ENCODE results near the gene DUSP5.

DUSP5 gene

GRCh38 chr10:110500515-110500905 lies 2.8 kb downstream of the DUSP5 start:
- no peak overlapping the region for H2AFZ ChIP-seq (ENCODE audit: low read length)
- no peak overlapping the region for H3K14ac ChIP-seq (ENCODE audit: low read length)
- H4K8ac ChIP-seq (ENCODE audit: low read depth, low read length), result no peak overlapping the region
- DNase-seq (ENCODE audit: low spot score), result no peak
- no peak overlapping the region for H2BK5ac ChIP-seq (ENCODE audit: low read length)
- no peak overlapping the region for H2BK120ac ChIP-seq (ENCODE audit: low read depth, low read length)
- no peak overlapping the region for H3K4me3 ChIP-seq (ENCODE audit: low read length in 2 of 2)
- H3K18ac ChIP-seq (ENCODE audit: low read length), result no peak overlapping the region
- no peak overlapping the region for H3K9ac ChIP-seq (ENCODE audit: low read depth, low read length, poor library complexity)
- H3K27ac ChIP-seq (replicated peaks; ENCODE audit: low read length), result no peak overlapping the region
- H3K4me2 ChIP-seq (ENCODE audit: insufficient read depth, low read length, poor library complexity, severe bottlenecking), result no peak overlapping the region
- no peak overlapping the region for H4K91ac ChIP-seq (ENCODE audit: low read depth, low read length, poor library complexity)
- no peak overlapping the region for H2BK15ac ChIP-seq (ENCODE audit: low read length)
- no peaks in the 10 kb centered on the region for H3K36me3 ChIP-seq (replicated peaks in 1 of 2; ENCODE audit: control insufficient read depth in 2 of 2, insufficient read depth in 2 of 2, low read length in 2 of 2)
- no peak overlapping the region for H3K23ac ChIP-seq (ENCODE audit: low read depth, low read length, poor library complexity)
- no peak overlapping the region for H2BK12ac ChIP-seq (ENCODE audit: low read length)
- H2AK5ac ChIP-seq (ENCODE audit: low read depth, low read length), result no peak overlapping the region
- H3K4me1 ChIP-seq (ENCODE audit: control insufficient read depth in 2 of 2, insufficient read depth in 1 of 2, low read depth in 1 of 2, low read length in 2 of 2), result peaks cover 15 to 28% of the 10 kb centered on the region in 2 donors
- H3K9me3 ChIP-seq (replicated peaks in 1 of 2; ENCODE audit: control insufficient read depth in 2 of 2, insufficient read depth in 1 of 2, low read depth in 1 of 2, low read length in 2 of 2), result no peaks in the 10 kb centered on the region
- WGBS, 2 donors (ENCODE audit: extremely low coverage in 2 of 2, insufficient read length in 2 of 2, insufficient replicate concordance in 1 of 2), result no CpG with 5 or more reads among the region's 3 CpGs
- H3K4ac ChIP-seq (ENCODE audit: low read length), result no peak overlapping the region
- peaks cover 14 to 43% (median 19%) of the 10 kb centered on the region in 3 experiments for H3K27me3 ChIP-seq (ENCODE audit: control insufficient read depth in 3 of 3, insufficient read depth in 3 of 3, low read depth in 1 of 3, low read length in 3 of 3)
- peaks cover 1% of the 10 kb centered on the region for H3K79me1 ChIP-seq (ENCODE audit: low read depth, low read length)

GRCh38 chr10:110501142-110501937 lies 3.6 kb downstream of the DUSP5 start:
- DNase-seq (ENCODE audit: low spot score), result no peak
- H3K23ac ChIP-seq (ENCODE audit: low read depth, low read length, poor library complexity), result peak overlapping the region; percentile 43
- H2BK15ac ChIP-seq (ENCODE audit: low read length), result no peak overlapping the region
- H4K8ac ChIP-seq (ENCODE audit: low read depth, low read length), result no peak overlapping the region
- no peak overlapping the region for H3K14ac ChIP-seq (ENCODE audit: low read length)
- no peak overlapping the region for H3K27ac ChIP-seq (replicated peaks; ENCODE audit: low read length)
- no peak overlapping the region for H3K4ac ChIP-seq (ENCODE audit: low read length)
- peak overlapping the region; percentile 7 for H2AK5ac ChIP-seq (ENCODE audit: low read depth, low read length)
- no peak overlapping the region for H3K9ac ChIP-seq (ENCODE audit: low read depth, low read length, poor library complexity)
- H3K36me3 ChIP-seq (replicated peaks in 1 of 2; ENCODE audit: control insufficient read depth in 2 of 2, insufficient read depth in 2 of 2, low read length in 2 of 2), result no peaks in the 10 kb centered on the region
- peaks cover 1% of the 10 kb centered on the region for H3K79me1 ChIP-seq (ENCODE audit: low read depth, low read length)
- no peak overlapping the region for H2BK5ac ChIP-seq (ENCODE audit: low read length)
- no peaks in the 10 kb centered on the region for H3K9me3 ChIP-seq (replicated peaks in 1 of 2; ENCODE audit: control insufficient read depth in 2 of 2, insufficient read depth in 1 of 2, low read depth in 1 of 2, low read length in 2 of 2)
- H3K4me2 ChIP-seq (ENCODE audit: insufficient read depth, low read length, poor library complexity, severe bottlenecking), result no peak overlapping the region
- peaks cover 15 to 22% of the 10 kb centered on the region in 2 donors for H3K4me1 ChIP-seq (ENCODE audit: control insufficient read depth in 2 of 2, insufficient read depth in 1 of 2, low read depth in 1 of 2, low read length in 2 of 2)
- H2BK12ac ChIP-seq (ENCODE audit: low read length), result peak overlapping the region; percentile 91
- no CpG with 5 or more reads among the region's 9 CpGs for WGBS, 2 donors (ENCODE audit: extremely low coverage in 2 of 2, insufficient read length in 2 of 2, insufficient replicate concordance in 1 of 2)
- H3K27me3 ChIP-seq (ENCODE audit: control insufficient read depth in 3 of 3, insufficient read depth in 3 of 3, low read depth in 1 of 3, low read length in 3 of 3), result peaks cover 14 to 34% (median 19%) of the 10 kb centered on the region in 3 experiments
- peak overlapping the region; percentile 86 for H2AFZ ChIP-seq (ENCODE audit: low read length)
- no peak overlapping the region for H2BK120ac ChIP-seq (ENCODE audit: low read depth, low read length)
- no peak overlapping the region for H3K4me3 ChIP-seq (ENCODE audit: low read length in 2 of 2)
- H4K91ac ChIP-seq (ENCODE audit: low read depth, low read length, poor library complexity), result no peak overlapping the region
- peak overlapping the region; percentile 90 for H3K18ac ChIP-seq (ENCODE audit: low read length)

DNA sequence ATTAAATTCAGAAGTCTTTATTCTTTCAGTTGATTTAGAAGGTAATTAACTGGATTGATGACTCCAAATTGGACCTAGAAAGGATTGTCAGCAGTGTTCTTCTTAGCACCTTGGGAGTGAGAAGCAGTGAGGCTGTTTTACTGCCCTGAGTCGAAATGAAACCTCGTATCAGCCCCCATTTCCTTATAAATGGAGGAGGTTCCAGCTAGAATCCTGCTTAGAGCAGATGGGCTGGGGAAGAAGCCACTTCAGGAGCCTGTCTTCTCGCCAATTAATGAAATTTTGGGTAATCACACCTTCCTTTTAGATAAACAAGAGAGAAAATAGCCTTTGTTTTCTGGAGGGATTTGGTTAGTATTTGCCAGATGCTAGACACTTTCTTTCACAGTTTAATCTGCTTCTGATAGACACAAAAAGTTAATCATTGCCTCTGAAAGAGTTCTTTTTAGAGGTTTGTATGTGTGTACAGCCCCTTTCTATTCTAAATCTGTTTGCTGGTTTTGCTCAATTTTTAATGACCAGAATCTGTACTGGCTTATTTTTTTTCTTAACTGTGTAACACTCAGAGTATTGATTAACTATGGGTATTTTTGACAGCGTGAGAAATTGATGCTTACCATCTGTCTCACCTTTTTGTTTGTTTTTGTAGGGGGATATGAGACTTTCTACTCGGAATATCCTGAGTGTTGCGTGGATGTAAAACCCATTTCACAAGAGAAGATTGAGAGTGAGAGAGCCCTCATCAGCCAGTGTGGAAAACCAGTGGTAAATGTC lies 4.6 kb downstream of the DUSP5 start:
- Histone ChIP-seq H2BK120ac (ENCODE audit: low read depth, low read length) (no peak overlapping the region), H3K9me3 (replicated peaks in 1 of 2; ENCODE audit: control insufficient read depth in 2 of 2, insufficient read depth in 1 of 2, low read depth in 1 of 2, low read length in 2 of 2) (no peaks in the 10 kb centered on the region), H3K79me1 (ENCODE audit: low read depth, low read length) (peaks cover 1% of the 10 kb centered on the region), H3K27me3 (ENCODE audit: control insufficient read depth in 3 of 3, insufficient read depth in 3 of 3, low read depth in 1 of 3, low read length in 3 of 3) (peaks cover 13 to 25% (median 19%) of the 10 kb centered on the region in 3 experiments), H3K36me3 (replicated peaks in 1 of 2; ENCODE audit: control insufficient read depth in 2 of 2, insufficient read depth in 2 of 2, low read length in 2 of 2) (peaks cover 0 to 5% of the 10 kb centered on the region in 2 donors), H2BK5ac (ENCODE audit: low read length) (no peak overlapping the region), H3K18ac (ENCODE audit: low read length) (no peak overlapping the region), H3K4me2 (ENCODE audit: insufficient read depth, low read length, poor library complexity, severe bottlenecking) (no peak overlapping the region), H2BK15ac (ENCODE audit: low read length) (no peak overlapping the region), H2AFZ (ENCODE audit: low read length) (no peak overlapping the region), H2AK5ac (ENCODE audit: low read depth, low read length) (no peak overlapping the region), H2BK12ac (ENCODE audit: low read length) (no peak overlapping the region), H3K4me3 (ENCODE audit: low read length in 2 of 2) (no peak overlapping the region), H4K8ac (ENCODE audit: low read depth, low read length) (no peak overlapping the region), H3K4ac (ENCODE audit: low read length) (no peak overlapping the region), H3K9ac (ENCODE audit: low read depth, low read length, poor library complexity) (no peak overlapping the region), H3K27ac (replicated peaks; ENCODE audit: low read length) (no peak overlapping the region), H3K14ac (ENCODE audit: low read length) (no peak overlapping the region), H3K23ac (ENCODE audit: low read depth, low read length, poor library complexity) (no peak overlapping the region), H4K91ac (ENCODE audit: low read depth, low read length, poor library complexity) (no peak overlapping the region), H3K4me1 (ENCODE audit: control insufficient read depth in 2 of 2, insufficient read depth in 1 of 2, low read depth in 1 of 2, low read length in 2 of 2) (peaks cover 9 to 16% of the 10 kb centered on the region in 2 donors)
- no peak for DNase-seq (ENCODE audit: low spot score)
- no CpG with 5 or more reads among the region's 6 CpGs for WGBS, 2 donors (ENCODE audit: extremely low coverage in 2 of 2, insufficient read length in 2 of 2, insufficient replicate concordance in 1 of 2)

GRCh38 chr10:110502851-110503301 lies 5.2 kb downstream of the DUSP5 start:
- H3K36me3 ChIP-seq (replicated peaks in 1 of 2; ENCODE audit: control insufficient read depth in 2 of 2, insufficient read depth in 2 of 2, low read length in 2 of 2), result peaks cover 0 to 9% of the 10 kb centered on the region in 2 donors
- no peak overlapping the region for H2BK12ac ChIP-seq (ENCODE audit: low read length)
- no peak for DNase-seq (ENCODE audit: low spot score)
- H3K4me2 ChIP-seq (ENCODE audit: insufficient read depth, low read length, poor library complexity, severe bottlenecking), result no peak overlapping the region
- no peak overlapping the region for H2BK120ac ChIP-seq (ENCODE audit: low read depth, low read length)
- H3K4me3 ChIP-seq (ENCODE audit: low read length in 2 of 2), result no peak overlapping the region
- no peak overlapping the region for H3K4ac ChIP-seq (ENCODE audit: low read length)
- H3K27ac ChIP-seq (replicated peaks; ENCODE audit: low read length), result no peak overlapping the region
- no peak overlapping the region for H2BK15ac ChIP-seq (ENCODE audit: low read length)
- peaks cover 9 to 19% of the 10 kb centered on the region in 2 donors for H3K4me1 ChIP-seq (ENCODE audit: control insufficient read depth in 2 of 2, insufficient read depth in 1 of 2, low read depth in 1 of 2, low read length in 2 of 2)
- no peak overlapping the region for H3K23ac ChIP-seq (ENCODE audit: low read depth, low read length, poor library complexity)
- H3K27me3 ChIP-seq (ENCODE audit: control insufficient read depth in 3 of 3, insufficient read depth in 3 of 3, low read depth in 1 of 3, low read length in 3 of 3), result peaks cover 11 to 23% (median 19%) of the 10 kb centered on the region in 3 experiments
- H2BK5ac ChIP-seq (ENCODE audit: low read length), result no peak overlapping the region
- H2AFZ ChIP-seq (ENCODE audit: low read length), result no peak overlapping the region
- H2AK5ac ChIP-seq (ENCODE audit: low read depth, low read length), result no peak overlapping the region
- H4K8ac ChIP-seq (ENCODE audit: low read depth, low read length), result no peak overlapping the region
- no peaks in the 10 kb centered on the region for H3K9me3 ChIP-seq (replicated peaks in 1 of 2; ENCODE audit: control insufficient read depth in 2 of 2, insufficient read depth in 1 of 2, low read depth in 1 of 2, low read length in 2 of 2)
- H3K18ac ChIP-seq (ENCODE audit: low read length), result no peak overlapping the region
- H4K91ac ChIP-seq (ENCODE audit: low read depth, low read length, poor library complexity), result no peak overlapping the region
- peaks cover 1% of the 10 kb centered on the region for H3K79me1 ChIP-seq (ENCODE audit: low read depth, low read length)
- H3K14ac ChIP-seq (ENCODE audit: low read length), result no peak overlapping the region
- no CpG with 5 or more reads among the region's 3 CpGs for WGBS, 2 donors (ENCODE audit: extremely low coverage in 2 of 2, insufficient read length in 2 of 2, insufficient replicate concordance in 1 of 2)
- H3K9ac ChIP-seq (ENCODE audit: low read depth, low read length, poor library complexity), result no peak overlapping the region
